HepG2 (cell line): ENCODE measurements around the gene CMIP. TPM values are rescaled to one million over a fixed set of nuclear protein-coding genes. Genes with fewer than 3 reads are reported as not detected.
A peak's percentile ranks its signal among the peaks of the same experiment; 100 is the strongest.

Source experiments
- FOSL2 ChIP-seq: sonication (generic); formaldehyde crosslinking; IDR thresholded peaks from 2 replicates; pipeline ENCODE4 v1.4.0; 2020; ENCODE audit warnings: missing genetic modification reagents
- SALL1 ChIP-seq: sonication (generic); formaldehyde crosslinking; IDR thresholded peaks from 2 replicates; pipeline ENCODE4 v1.8.0; 2022; ENCODE audit warnings: mild to moderate bottlenecking, missing genetic modification reagents
- SMAD9 ChIP-seq: sonication (generic); formaldehyde crosslinking; IDR thresholded peaks from 2 replicates; pipeline ENCODE4 v1.5.1; 2020; ENCODE audit warnings: mild to moderate bottlenecking, missing genetic modification reagents
- SP4 ChIP-seq: sonication (generic); formaldehyde crosslinking; IDR thresholded peaks from 2 replicates; pipeline ENCODE4 v1.8.1; 2023; ENCODE audit warnings: mild to moderate bottlenecking, missing genetic modification reagents
- polyA plus RNA-seq, 8 experiments: library from polyadenylated mRNA; depleted of rRNA in 3 of 8; stranded (reverse) in 7 of 8; unstranded in 1 of 8; fragments of >200 nt; fragmentation: Illumina TruSeq in 4 of 8; extraction: Trizol in 4 of 8; gene quantifications; 2 replicates each; pipeline versions ENCODE4 v1.2.1 to v1.2.3, GENCODE V29; 2011 to 2016; ENCODE audit warnings: low read depth in 4 of 8, missing spikeins in 1 of 8, mixed read lengths in 1 of 8; ENCODE audit not compliant: insufficient read depth in 1 of 8
- total RNA-seq, 5 experiments: library from RNA; depleted of rRNA; stranded (reverse); fragments of >200 nt; fragmentation: Illumina TruSeq; extraction: Trizol; gene quantifications; 2 replicates each; pipeline ENCODE4 v1.2.3, GENCODE V29; 2016; ENCODE audit warnings: low read depth in 1 of 5
- TF ChIP-seq, protein P1 (sequence below), 2 experiments: sonication (generic) in 1 of 2; formaldehyde crosslinking in 1 of 2; IDR thresholded peaks; 2 replicates each; pipeline versions ENCODE4 v1.6.1 to v1.9.0; 2014 to 2022; ENCODE audit warnings: antibody characterized with exemption in 1 of 2, borderline replicate concordance in 1 of 2, inconsistent platforms in 1 of 2, low read depth in 1 of 2, missing genetic modification reagents in 1 of 2
- TF ChIP-seq, protein P2 (sequence below): sonication (generic); formaldehyde crosslinking; IDR thresholded peaks from 2 replicates; pipeline ENCODE4 v1.5.1; 2020; ENCODE audit warnings: missing genetic modification reagents, mild to moderate bottlenecking, borderline replicate concordance
- TF ChIP-seq, protein P3 (sequence below): sonication (generic); formaldehyde crosslinking; conservative IDR thresholded peaks from 2 replicates; pipeline ENCODE4 v1.4.0; 2020; ENCODE audit warnings: missing genetic modification reagents

The CMIP gene
- total and polyA plus RNA-seq, 2 of the 13 experiments (the other 11 are each of a cell fraction or from before 2014, with no cell fraction given): 10.9 to 18.1 TPM

DNA sequence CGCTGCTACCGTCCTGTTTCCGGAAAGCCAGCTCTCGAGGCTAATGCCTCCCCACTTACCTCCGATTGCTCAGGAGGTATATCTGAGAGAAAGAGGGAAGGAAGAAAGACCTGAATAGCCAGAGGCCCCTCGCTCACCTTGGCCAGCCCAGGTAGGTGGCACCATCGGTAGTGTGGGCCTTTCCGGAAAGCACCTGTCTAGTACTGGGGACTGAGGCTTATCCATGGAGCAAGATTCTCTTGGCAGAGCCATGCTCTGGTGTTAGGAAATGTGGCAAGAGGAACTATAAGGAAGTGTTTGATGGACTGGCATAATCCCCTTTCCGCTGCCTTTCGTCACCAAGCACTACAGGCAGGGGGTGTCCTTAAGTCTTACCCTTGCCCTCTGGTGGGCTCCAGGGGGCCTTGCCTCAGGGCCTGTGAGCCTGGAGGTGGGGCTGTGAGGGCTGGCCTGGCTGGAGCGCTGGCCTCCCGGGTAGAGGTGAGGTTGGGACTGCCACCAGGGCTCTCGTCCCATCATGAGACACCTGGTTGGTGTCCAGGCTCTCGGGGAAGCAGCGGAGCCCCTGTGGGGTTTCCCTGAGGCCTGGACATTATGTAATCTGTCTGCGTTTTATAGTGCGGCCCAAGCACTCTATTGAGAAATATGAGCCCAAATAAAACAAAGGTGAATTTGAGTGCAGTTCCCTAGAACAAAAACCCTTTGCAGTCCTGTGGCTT lies 2.9 kb downstream of the CMIP start (continued):
- TF ChIP-seq, protein P1, sequence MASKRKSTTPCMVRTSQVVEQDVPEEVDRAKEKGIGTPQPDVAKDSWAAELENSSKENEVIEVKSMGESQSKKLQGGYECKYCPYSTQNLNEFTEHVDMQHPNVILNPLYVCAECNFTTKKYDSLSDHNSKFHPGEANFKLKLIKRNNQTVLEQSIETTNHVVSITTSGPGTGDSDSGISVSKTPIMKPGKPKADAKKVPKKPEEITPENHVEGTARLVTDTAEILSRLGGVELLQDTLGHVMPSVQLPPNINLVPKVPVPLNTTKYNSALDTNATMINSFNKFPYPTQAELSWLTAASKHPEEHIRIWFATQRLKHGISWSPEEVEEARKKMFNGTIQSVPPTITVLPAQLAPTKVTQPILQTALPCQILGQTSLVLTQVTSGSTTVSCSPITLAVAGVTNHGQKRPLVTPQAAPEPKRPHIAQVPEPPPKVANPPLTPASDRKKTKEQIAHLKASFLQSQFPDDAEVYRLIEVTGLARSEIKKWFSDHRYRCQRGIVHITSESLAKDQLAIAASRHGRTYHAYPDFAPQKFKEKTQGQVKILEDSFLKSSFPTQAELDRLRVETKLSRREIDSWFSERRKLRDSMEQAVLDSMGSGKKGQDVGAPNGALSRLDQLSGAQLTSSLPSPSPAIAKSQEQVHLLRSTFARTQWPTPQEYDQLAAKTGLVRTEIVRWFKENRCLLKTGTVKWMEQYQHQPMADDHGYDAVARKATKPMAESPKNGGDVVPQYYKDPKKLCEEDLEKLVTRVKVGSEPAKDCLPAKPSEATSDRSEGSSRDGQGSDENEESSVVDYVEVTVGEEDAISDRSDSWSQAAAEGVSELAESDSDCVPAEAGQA (IDR thresholded peaks at IDR 0.05; ENCODE audit: low read depth): no peak
- TF ChIP-seq, protein P1 (CRISPR knock-in tag; IDR thresholded peaks at IDR 0.05; ENCODE audit: borderline replicate concordance): no peak
- TF ChIP-seq SP4 (CRISPR knock-in tag) (0 out of 2 replicates have a peak, but pooled peaks have one; percentile 23), SALL1 (CRISPR knock-in tag) (0 out of 2 replicates have a peak, but pooled peaks have one; percentile 30), FOSL2 (CRISPR knock-in tag) (no peak), SMAD9 (CRISPR knock-in tag) (no peak)
- TF ChIP-seq, protein P2, sequence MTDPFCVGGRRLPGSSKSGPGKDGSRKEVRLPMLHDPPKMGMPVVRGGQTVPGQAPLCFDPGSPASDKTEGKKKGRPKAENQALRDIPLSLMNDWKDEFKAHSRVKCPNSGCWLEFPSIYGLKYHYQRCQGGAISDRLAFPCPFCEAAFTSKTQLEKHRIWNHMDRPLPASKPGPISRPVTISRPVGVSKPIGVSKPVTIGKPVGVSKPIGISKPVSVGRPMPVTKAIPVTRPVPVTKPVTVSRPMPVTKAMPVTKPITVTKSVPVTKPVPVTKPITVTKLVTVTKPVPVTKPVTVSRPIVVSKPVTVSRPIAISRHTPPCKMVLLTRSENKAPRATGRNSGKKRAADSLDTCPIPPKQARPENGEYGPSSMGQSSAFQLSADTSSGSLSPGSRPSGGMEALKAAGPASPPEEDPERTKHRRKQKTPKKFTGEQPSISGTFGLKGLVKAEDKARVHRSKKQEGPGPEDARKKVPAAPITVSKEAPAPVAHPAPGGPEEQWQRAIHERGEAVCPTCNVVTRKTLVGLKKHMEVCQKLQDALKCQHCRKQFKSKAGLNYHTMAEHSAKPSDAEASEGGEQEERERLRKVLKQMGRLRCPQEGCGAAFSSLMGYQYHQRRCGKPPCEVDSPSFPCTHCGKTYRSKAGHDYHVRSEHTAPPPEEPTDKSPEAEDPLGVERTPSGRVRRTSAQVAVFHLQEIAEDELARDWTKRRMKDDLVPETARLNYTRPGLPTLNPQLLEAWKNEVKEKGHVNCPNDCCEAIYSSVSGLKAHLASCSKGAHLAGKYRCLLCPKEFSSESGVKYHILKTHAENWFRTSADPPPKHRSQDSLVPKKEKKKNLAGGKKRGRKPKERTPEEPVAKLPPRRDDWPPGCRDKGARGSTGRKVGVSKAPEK (CRISPR knock-in tag): 0 out of 2 replicates have a peak, but pooled peaks have one; percentile 40
- TF ChIP-seq, protein P3, sequence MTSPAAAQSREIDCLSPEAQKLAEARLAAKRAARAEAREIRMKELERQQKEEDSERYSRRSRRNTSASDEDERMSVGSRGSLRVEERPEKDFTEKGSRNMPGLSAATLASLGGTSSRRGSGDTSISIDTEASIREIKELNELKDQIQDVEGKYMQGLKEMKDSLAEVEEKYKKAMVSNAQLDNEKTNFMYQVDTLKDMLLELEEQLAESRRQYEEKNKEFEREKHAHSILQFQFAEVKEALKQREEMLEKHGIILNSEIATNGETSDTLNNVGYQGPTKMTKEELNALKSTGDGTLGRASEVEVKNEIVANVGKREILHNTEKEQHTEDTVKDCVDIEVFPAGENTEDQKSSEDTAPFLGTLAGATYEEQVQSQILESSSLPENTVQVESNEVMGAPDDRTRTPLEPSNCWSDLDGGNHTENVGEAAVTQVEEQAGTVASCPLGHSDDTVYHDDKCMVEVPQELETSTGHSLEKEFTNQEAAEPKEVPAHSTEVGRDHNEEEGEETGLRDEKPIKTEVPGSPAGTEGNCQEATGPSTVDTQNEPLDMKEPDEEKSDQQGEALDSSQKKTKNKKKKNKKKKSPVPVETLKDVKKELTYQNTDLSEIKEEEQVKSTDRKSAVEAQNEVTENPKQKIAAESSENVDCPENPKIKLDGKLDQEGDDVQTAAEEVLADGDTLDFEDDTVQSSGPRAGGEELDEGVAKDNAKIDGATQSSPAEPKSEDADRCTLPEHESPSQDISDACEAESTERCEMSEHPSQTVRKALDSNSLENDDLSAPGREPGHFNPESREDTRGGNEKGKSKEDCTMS (CRISPR knock-in tag): no peak
